Esophagus muscularis mucosa (tissue), 4 donors: ENCODE data around the gene DLX6. TPM values are rescaled to one million over a fixed set of nuclear protein-coding genes. Genes with fewer than 3 reads are reported as not detected.

Experiments used
- DNase-seq: peaks from one replicate; pipeline ENCODE4 v3.0.0-alpha.2; 2017; ENCODE audit errors: extremely low spot score
- H3K27ac ChIP-seq, 4 donors: fragments of 200-600 bp; sonication (generic); replicated peaks in 1 of 4; 1 replicate in 3 of 4; 2 replicates in 1 of 4; pipeline ENCODE4 v1.5.1; 2016 to 2019; ENCODE audit warnings: mild to moderate bottlenecking in 1 of 4
- H3K27me3 ChIP-seq, 4 donors: fragments of 200-600 bp; sonication (generic); one replicate each; pipeline versions ENCODE4 v1.5.1 to v1.6.0; 2016 to 2019
- H3K36me3 ChIP-seq, 4 donors: fragments of 200-600 bp; sonication (generic); one replicate each; pipeline ENCODE4 v1.5.1; 2016 to 2019
- H3K4me1 ChIP-seq, 4 donors: fragments of 200-600 bp; sonication (generic); one replicate each; pipeline ENCODE4 v1.5.1; 2016 to 2019
- H3K4me3 ChIP-seq, 4 donors: fragments of 200-600 bp; sonication (generic); 1 replicate in 2 of 4; 2 replicates in 2 of 4; pipeline ENCODE4 v1.5.1; 2016 to 2019; ENCODE audit warnings: mild to moderate bottlenecking in 4 of 4, moderate library complexity in 1 of 4
- H3K9me3 ChIP-seq, 4 donors: fragments of 200-600 bp; sonication (generic); 1 replicate in 3 of 4; 2 replicates in 1 of 4; pipeline ENCODE4 v1.5.1; 2016 to 2019
- CTCF ChIP-seq, 3 experiments: fragments of 200-600 bp in 2 of 3; fragments of 450-650 bp in 1 of 3; sonication (generic) in 2 of 3; IDR thresholded peaks; one replicate each; pipeline ENCODE4 v1.5.1; 2017 to 2019; ENCODE audit warnings: antibody characterized with exemption in 3 of 3, mild to moderate bottlenecking in 2 of 3, moderate library complexity in 1 of 3
- EP300 ChIP-seq: sonication (generic); formaldehyde crosslinking; IDR thresholded peaks from one replicate; pipeline ENCODE4 v1.6.1; 2017; ENCODE audit warnings: antibody characterized with exemption
- POLR2A ChIP-seq: fragments of 450-650 bp; IDR thresholded peaks from one replicate; pipeline ENCODE4 v1.6.1; 2017; ENCODE audit warnings: antibody characterized with exemption, moderate library complexity, mild to moderate bottlenecking, low read depth
- POLR2AphosphoS5 ChIP-seq, 2 donors: sonication (generic); formaldehyde crosslinking; IDR thresholded peaks; one replicate each; pipeline ENCODE4 v1.6.1; 2017; ENCODE audit warnings: antibody characterized with exemption in 2 of 2
- WGBS: methylation state at CpG from one replicate; pipeline ENCODE4 v1.1.5; 2018; 5-methylcytosine and 5-hydroxymethylcytosine counted together
- intact Hi-C: fragments of 100-400 bp; cut with DNase I; formaldehyde crosslinking; loops from one replicate; pipeline ENCODE4 v1.15.1; 2023
- total RNA-seq, 4 donors: library from RNA; depleted of rRNA; stranded (reverse); fragments of >200 nt; gene quantifications; one replicate each; pipeline versions ENCODE4 v1.1.0 to v1.2.1, GENCODE V29; 2016

DLX6 gene
- total RNA-seq, 4 donors from 2014 or later, result not detected

GRCh38 chr7:96989859-96990317 is 15.5 kb upstream of the DLX6 start:
- intact Hi-C loops, result no loop called here
- 17% methylated on average over 8 of the region's 8 CpGs for WGBS
- H3K4me1 ChIP-seq, result peaks cover 0 to 16% (median 11%) of the 10 kb centered on the region in 4 donors
- no peaks in the 10 kb centered on the region for H3K36me3 ChIP-seq
- DNase-seq, result no peak
- TF ChIP-seq CTCF (IDR thresholded peaks at IDR 0.05) (no peak), POLR2AphosphoS5 (IDR thresholded peaks at IDR 0.05) (no peak), POLR2A (no peak), EP300 (no peak)
- no peaks in the 10 kb centered on the region for H3K9me3 ChIP-seq
- H3K27ac ChIP-seq, result no peak overlapping the region
- peaks cover 4 to 94% (median 42%) of the 10 kb centered on the region in 4 donors for H3K27me3 ChIP-seq
- no peak overlapping the region for H3K4me3 ChIP-seq

- 9% methylated on average over 13 of the region's 13 CpGs for WGBS
- Histone ChIP-seq H3K4me3 (no peak overlapping the region), H3K4me1 (peaks cover 0 to 21% (median 13%) of the 10 kb centered on the region in 4 donors), H3K27me3 (peaks cover 4 to 98% (median 52%) of the 10 kb centered on the region in 4 donors), H3K9me3 (no peaks in the 10 kb centered on the region), H3K27ac (no peak overlapping the region), H3K36me3 (no peaks in the 10 kb centered on the region)
- DNase-seq, result no peak
- intact Hi-C loops, result no loop called here
- TF ChIP-seq CTCF (IDR thresholded peaks at IDR 0.05), result no peak
- no peak for TF ChIP-seq POLR2AphosphoS5 (IDR thresholded peaks at IDR 0.05)
Measured at GRCh38 chr7:96991546-96992191, 13.7 kb upstream of the DLX6 start.

- Histone ChIP-seq H3K4me1 (peaks cover 0 to 24% (median 19%) of the 10 kb centered on the region in 4 donors), H3K36me3 (no peaks in the 10 kb centered on the region), H3K27me3 (peaks cover 4 to 98% (median 59%) of the 10 kb centered on the region in 4 donors), H3K9me3 (no peaks in the 10 kb centered on the region), H3K4me3 (peak overlapping the region in 1 of 4 donors; percentile 4), H3K27ac (no peak overlapping the region)
- WGBS, result 10% methylated on average over 44 of the region's 47 CpGs
- intact Hi-C loops, result no loop called here
- TF ChIP-seq EP300, result no peak
- TF ChIP-seq POLR2A, result no peak
- no peak for TF ChIP-seq POLR2AphosphoS5 (IDR thresholded peaks at IDR 0.05)
- no peak for TF ChIP-seq CTCF (IDR thresholded peaks at IDR 0.05)
- peak; percentile 89 for DNase-seq
Measured at GRCh38 chr7:96992192-96993005, 13.0 kb upstream of the DLX6 start.

- Histone ChIP-seq H3K4me3 (peak overlapping the region in 1 of 4 donors; percentile 4), H3K27me3 (peaks cover 4 to 100% (median 68%) of the 10 kb centered on the region in 4 donors), H3K4me1 (peaks cover 0 to 32% (median 19%) of the 10 kb centered on the region in 4 donors), H3K9me3 (no peaks in the 10 kb centered on the region), H3K27ac (no peak overlapping the region), H3K36me3 (no peaks in the 10 kb centered on the region)
- WGBS, result 12% methylated on average over 27 of the region's 27 CpGs
- intact Hi-C loops, result no loop called here
- no peak for TF ChIP-seq CTCF (IDR thresholded peaks at IDR 0.05)
- no peak for TF ChIP-seq EP300
- no peak for TF ChIP-seq POLR2AphosphoS5 (IDR thresholded peaks at IDR 0.05)
- TF ChIP-seq POLR2A, result no peak
- peak; percentile 79 for DNase-seq
Measured at GRCh38 chr7:96993094-96993865, 12.1 kb upstream of the DLX6 start.
